Neural crest cell (in vitro differentiated cells): ENCODE measurements around the gene FCRL6. TPM values are rescaled to one million over a fixed set of nuclear protein-coding genes. Genes with fewer than 3 reads are reported as not detected.

ENCODE experiments used
- DNase-seq: peaks from one replicate; pipeline ENCODE4 v3.0.0; 2021; ENCODE audit warnings: low read depth, mixed read lengths, low spot score
- H3K27ac Mint-ChIP-seq: one replicate; pipeline ENCODE4 v1.8.0; 2021; ENCODE audit warnings: mild to moderate bottlenecking, mixed read lengths; ENCODE audit not compliant: unreplicated experiment
- H3K27me3 Mint-ChIP-seq: 2 replicates; pipeline ENCODE4 v1.8.0; 2021; ENCODE audit warnings: low read depth, mild to moderate bottlenecking, mixed read lengths
- H3K36me3 Mint-ChIP-seq: 2 replicates; pipeline ENCODE4 v1.8.0; 2021; ENCODE audit warnings: low read depth, mild to moderate bottlenecking, mixed read lengths
- H3K4me1 Mint-ChIP-seq: 2 replicates; pipeline ENCODE4 v1.8.0; 2021; ENCODE audit warnings: mixed read lengths
- H3K4me3 Mint-ChIP-seq: one replicate; pipeline ENCODE4 v1.8.0; 2021; ENCODE audit warnings: mild to moderate bottlenecking, mixed read lengths
- H3K9me3 Mint-ChIP-seq: 2 replicates; pipeline ENCODE4 v1.8.0; 2021; ENCODE audit warnings: mixed read lengths
- total RNA-seq: library from RNA; stranded (reverse); gene quantifications from 2 replicates; pipeline ENCODE4 v1.2.1, GENCODE V29; 2021
- TF ChIP-seq, protein P1 (sequence below): fragments of 200-600 bp; sonication (generic); conservative IDR thresholded peaks from 2 replicates; pipeline ENCODE4 v1.5.0; 2021; ENCODE audit warnings: antibody characterized with exemption, mild to moderate bottlenecking

Gene FCRL6
- total RNA-seq, 1 donor from 2014 or later = not detected

DNA sequence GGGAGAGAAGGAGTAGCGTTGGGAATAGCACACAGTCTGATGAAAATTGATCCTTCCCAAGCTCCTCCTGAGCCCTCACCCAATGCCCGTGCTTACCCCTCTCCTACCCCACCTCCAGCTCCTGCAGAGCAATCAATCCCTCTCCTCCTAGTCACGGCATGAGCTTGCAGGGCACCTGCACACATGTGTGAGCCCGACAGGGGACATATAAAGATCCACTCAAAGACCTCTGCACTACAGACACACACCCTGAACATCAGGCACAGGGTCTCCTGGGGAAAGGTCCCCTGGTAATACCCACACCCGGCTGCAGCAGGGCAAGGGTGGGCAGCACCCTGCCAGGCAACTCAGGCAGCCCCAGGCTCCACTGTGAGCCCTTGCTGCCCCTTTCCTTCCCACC lies 59.9 kb downstream of the FCRL6 start:
- TF ChIP-seq, protein P1, sequence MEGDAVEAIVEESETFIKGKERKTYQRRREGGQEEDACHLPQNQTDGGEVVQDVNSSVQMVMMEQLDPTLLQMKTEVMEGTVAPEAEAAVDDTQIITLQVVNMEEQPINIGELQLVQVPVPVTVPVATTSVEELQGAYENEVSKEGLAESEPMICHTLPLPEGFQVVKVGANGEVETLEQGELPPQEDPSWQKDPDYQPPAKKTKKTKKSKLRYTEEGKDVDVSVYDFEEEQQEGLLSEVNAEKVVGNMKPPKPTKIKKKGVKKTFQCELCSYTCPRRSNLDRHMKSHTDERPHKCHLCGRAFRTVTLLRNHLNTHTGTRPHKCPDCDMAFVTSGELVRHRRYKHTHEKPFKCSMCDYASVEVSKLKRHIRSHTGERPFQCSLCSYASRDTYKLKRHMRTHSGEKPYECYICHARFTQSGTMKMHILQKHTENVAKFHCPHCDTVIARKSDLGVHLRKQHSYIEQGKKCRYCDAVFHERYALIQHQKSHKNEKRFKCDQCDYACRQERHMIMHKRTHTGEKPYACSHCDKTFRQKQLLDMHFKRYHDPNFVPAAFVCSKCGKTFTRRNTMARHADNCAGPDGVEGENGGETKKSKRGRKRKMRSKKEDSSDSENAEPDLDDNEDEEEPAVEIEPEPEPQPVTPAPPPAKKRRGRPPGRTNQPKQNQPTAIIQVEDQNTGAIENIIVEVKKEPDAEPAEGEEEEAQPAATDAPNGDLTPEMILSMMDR = no peak
- peaks cover 75% of the 10 kb centered on the region for H3K27me3 Mint-ChIP-seq
- no peaks in the 10 kb centered on the region for H3K4me1 Mint-ChIP-seq
- H3K36me3 Mint-ChIP-seq = no peaks in the 10 kb centered on the region
- no peak for DNase-seq
- no peaks in the 10 kb centered on the region for H3K9me3 Mint-ChIP-seq
- H3K27ac Mint-ChIP-seq = no peak overlapping the region
- no peak overlapping the region for H3K4me3 Mint-ChIP-seq

DNA sequence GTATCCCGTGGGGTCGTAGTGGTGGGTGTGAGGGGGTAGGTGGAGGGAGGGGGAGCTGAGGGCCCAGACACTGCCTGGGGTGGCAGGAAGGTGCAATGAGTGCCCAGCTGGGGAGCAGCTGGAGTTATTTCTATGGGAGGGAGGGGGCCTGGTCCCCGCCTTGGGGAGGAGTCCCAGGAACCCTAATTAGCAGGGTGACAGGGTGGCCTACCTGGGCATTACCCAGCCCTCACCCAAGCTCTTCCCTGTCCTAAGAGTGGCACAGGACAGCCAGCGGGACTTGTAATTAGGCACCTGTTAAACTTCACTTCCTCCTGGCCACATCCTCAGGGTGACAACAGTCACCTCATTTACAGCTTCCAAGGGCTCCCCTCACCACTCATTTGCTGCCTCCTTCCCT lies 60.4 kb downstream of the FCRL6 start, which contains the start of gene VSIG8:
Gene VSIG8 (minus strand): TSS at position 101 of the 400 bp plus-strand sequence. CDS start 136 bp downstream, outside the sequence.
- H3K27me3 Mint-ChIP-seq = peaks cover 76% of the 10 kb centered on the region
- H3K4me3 Mint-ChIP-seq = no peak within 1 kb of the TSS
- no peak for DNase-seq
- no peaks in the 10 kb centered on the region for H3K4me1 Mint-ChIP-seq
- H3K27ac Mint-ChIP-seq = no peak within 1 kb of the TSS
- H3K36me3 Mint-ChIP-seq = no peaks in the 10 kb centered on the region
- TF ChIP-seq, protein P1 = no peak
- no peaks in the 10 kb centered on the region for H3K9me3 Mint-ChIP-seq

DNA sequence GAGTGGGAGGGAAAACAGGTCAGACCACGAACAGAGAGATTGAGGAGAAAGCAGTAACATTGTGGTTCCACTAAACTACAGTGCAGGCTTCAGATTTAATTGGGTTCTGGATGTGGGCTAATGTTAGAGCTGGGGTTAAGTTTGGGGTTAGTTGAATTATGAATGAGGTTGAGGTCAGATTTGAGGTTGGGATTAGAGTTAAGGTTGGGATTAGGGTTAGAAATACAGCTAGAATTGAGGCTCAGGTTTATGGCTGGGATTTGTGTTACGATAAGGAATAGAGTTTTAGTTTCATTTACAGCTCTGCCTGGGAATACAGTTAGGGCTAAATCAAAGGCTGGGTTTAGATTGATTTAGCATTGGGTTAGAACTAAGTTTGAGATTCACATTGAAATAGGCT lies 62.1 kb downstream of the FCRL6 start:
- TF ChIP-seq, protein P1 = no peak
- Mint-ChIP-seq H3K27me3 (peaks cover 79% of the 10 kb centered on the region), H3K9me3 (no peaks in the 10 kb centered on the region), H3K27ac (no peak overlapping the region), H3K4me3 (no peak overlapping the region), H3K4me1 (no peaks in the 10 kb centered on the region), H3K36me3 (no peaks in the 10 kb centered on the region)
- DNase-seq = no peak

Other genes with a start within 250 kb of the FCRL6 start
- gene APCS, start 214.5 kb upstream of the FCRL6 start, total RNA-seq = not detected in 2 replicates
- not detected in 2 replicates for gene CRP, start 87.8 kb upstream of the FCRL6 start, total RNA-seq
- gene DUSP23, start 21.4 kb upstream of the FCRL6 start, total RNA-seq = 13.5 TPM in 2 replicates
- not detected in 2 replicates for gene SLAMF8, start 24.5 kb downstream of the FCRL6 start, total RNA-seq
- gene VSIG8, start 60.3 kb downstream of the FCRL6 start, total RNA-seq = not detected in 2 replicates
- gene CFAP45, start 97.8 kb downstream of the FCRL6 start, total RNA-seq = not detected in 2 replicates
- gene TAGLN2, start 123.1 kb downstream of the FCRL6 start, total RNA-seq = 20.1 and 20.9 TPM in 2 replicates
- gene IGSF9, start 143.3 kb downstream of the FCRL6 start, total RNA-seq = 23.9 and 24.5 TPM in 2 replicates
- gene SLAMF9, start 151.9 kb downstream of the FCRL6 start, total RNA-seq = not detected in 2 replicates
- 9.7 and 9.9 TPM in 2 replicates for gene PIGM, start 229.6 kb downstream of the FCRL6 start, total RNA-seq